AG09309 (cell line): ENCODE measurements around the gene TMEM214.
A peak's percentile ranks its signal among the peaks of the same experiment; 100 is the strongest.

Source experiments
- DNase-seq: peaks from one replicate; pipeline ENCODE4 v3.0.0-alpha.2; 2010; ENCODE audit warnings: low read depth
- H3K4me3 ChIP-seq: 2 replicates; pipeline ENCODE4 v1.5.1; 2011; ENCODE audit warnings: mild to moderate bottlenecking, low read depth, low read length, moderate library complexity; ENCODE audit not compliant: control insufficient read depth
- CTCF ChIP-seq: IDR thresholded peaks from 2 replicates; pipeline ENCODE4 v1.5.1; 2011; ENCODE audit warnings: mild to moderate bottlenecking, low read depth, low read length, inconsistent platforms; ENCODE audit not compliant: insufficient read depth, control insufficient read depth; ENCODE audit errors: missing control alignments

The TMEM214 gene

GRCh38 chr2:27051902-27052645 is 19.3 kb downstream of the TMEM214 start:
- no peak for DNase-seq
- TF ChIP-seq CTCF, result no peak

GRCh38 chr2:27053321-27053720 is 20.6 kb downstream of the TMEM214 start:
- H3K4me3 ChIP-seq, result no peak overlapping the region
- DNase-seq, result no peak
- TF ChIP-seq CTCF, result no peak

More at GRCh38 chr2:27051902-27052645, 19.3 kb downstream of the TMEM214 start:
- H3K4me3 ChIP-seq, result peak overlapping the region; percentile 98

- H3K4me3 ChIP-seq, result no peak overlapping the region
- no peak for DNase-seq
- TF ChIP-seq CTCF, result no peak
These were observed 21.0 kb downstream of the TMEM214 start for GRCh38 chr2:27053776-27054175.

- H3K4me3 ChIP-seq, result no peak overlapping the region
- DNase-seq, result no peak
- no peak for TF ChIP-seq CTCF
These were observed 22.0 kb downstream of the TMEM214 start for GRCh38 chr2:27054721-27055120.

GRCh38 chr2:27057184-27057583 is 24.4 kb downstream of the TMEM214 start:
- TF ChIP-seq CTCF, result no peak
- DNase-seq, result no peak
- no peak overlapping the region for H3K4me3 ChIP-seq

- no peak for TF ChIP-seq CTCF
- DNase-seq, result no peak
- no peak overlapping the region for H3K4me3 ChIP-seq
These were observed 25.4 kb downstream of the TMEM214 start for GRCh38 chr2:27058210-27058609.
